ENCODE data around the gene ALPK1. TPM values are rescaled to one million over a fixed set of nuclear protein-coding genes. Genes with fewer than 3 reads are reported as not detected.

ALPK1 gene
- total RNA-seq, 4 donors from 2014 or later: 12.1 to 23.7 (median 16.3) TPM

DNA sequence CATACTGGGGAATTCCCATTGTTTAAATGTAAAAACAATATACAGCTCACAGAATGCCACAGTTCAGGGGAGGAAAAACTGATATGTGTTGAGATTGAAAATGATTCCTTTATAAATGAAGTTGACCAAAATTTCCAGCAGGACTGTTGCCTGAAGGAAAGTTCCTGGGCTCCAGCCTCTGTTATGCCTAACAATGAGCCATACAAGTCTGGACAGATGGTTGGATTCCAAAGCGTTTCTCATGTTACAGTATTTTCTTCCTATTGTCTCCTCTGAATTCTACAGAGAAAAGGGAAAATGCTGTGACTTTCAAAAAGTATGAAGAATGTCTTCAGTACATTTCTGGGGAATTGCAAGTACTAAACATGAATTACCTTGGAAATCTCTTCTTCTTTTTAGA is 73.3 kb downstream of the ALPK1 start:
- Histone ChIP-seq H3K36me3 (peaks cover 0 to 5% of the 10 kb centered on the region in 2 donors), H3K27me3 (no peaks in the 10 kb centered on the region), H3K27ac (no peak overlapping the region), H3K9me3 (peaks cover 0 to 15% (median 0%) of the 10 kb centered on the region in 3 donors), H3K4me1 (no peaks in the 10 kb centered on the region), H3K4me3 (no peak overlapping the region)
- WGBS, 2 donors (ENCODE audit: low coverage in 1 of 2): 63 to 72% methylated on average over 1 of the region's 1 CpG
- no peak for TF ChIP-seq CTCF (IDR thresholded peaks at IDR 0.05)
- TF ChIP-seq EP300 (IDR thresholded peaks at IDR 0.05): no peak
- no peak for TF ChIP-seq POLR2AphosphoS5 (IDR thresholded peaks at IDR 0.05)
- TF ChIP-seq POLR2A (IDR thresholded peaks at IDR 0.05): no peak
- no peak for ATAC-seq

DNA sequence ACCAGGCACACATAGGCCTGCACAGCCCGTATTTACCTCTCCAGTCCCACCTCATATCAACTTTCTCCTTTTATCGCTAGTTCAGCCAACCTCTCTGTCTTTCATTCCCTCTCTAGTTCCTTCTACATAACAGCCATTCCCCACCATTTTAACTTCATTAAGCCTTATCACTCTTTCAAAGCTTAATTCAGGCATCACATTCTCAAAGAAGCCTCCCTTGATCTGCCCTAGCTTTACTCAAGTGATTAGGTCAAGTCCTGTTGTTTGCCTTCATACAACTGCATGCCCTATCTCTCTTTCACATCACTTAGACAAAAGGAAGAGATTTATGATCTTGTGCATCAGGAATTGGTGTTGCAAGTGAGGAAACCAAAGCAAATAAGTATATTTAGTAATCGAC is 74.2 kb downstream of the ALPK1 start:
- no peaks in the 10 kb centered on the region for H3K27me3 ChIP-seq
- H3K4me1 ChIP-seq: no peaks in the 10 kb centered on the region
- H3K4me3 ChIP-seq: no peak overlapping the region
- 92 to 98% methylated on average over 3 of the region's 3 CpGs for WGBS, 2 donors (ENCODE audit: low coverage in 1 of 2)
- no peak for TF ChIP-seq POLR2AphosphoS5 (IDR thresholded peaks at IDR 0.05)
- TF ChIP-seq POLR2A (IDR thresholded peaks at IDR 0.05): no peak
- TF ChIP-seq EP300 (IDR thresholded peaks at IDR 0.05): no peak
- TF ChIP-seq CTCF (IDR thresholded peaks at IDR 0.05): no peak
- no peak overlapping the region for H3K27ac ChIP-seq
- ATAC-seq: no peak
- H3K9me3 ChIP-seq: peaks cover 0 to 15% (median 0%) of the 10 kb centered on the region in 3 donors
- H3K36me3 ChIP-seq: peaks cover 0 to 5% of the 10 kb centered on the region in 2 donors

GRCh38 chr4:112374850-112375249 is 77.7 kb downstream of the ALPK1 start:
- Histone ChIP-seq H3K9me3 (no peaks in the 10 kb centered on the region), H3K36me3 (peaks cover 0 to 28% of the 10 kb centered on the region in 2 donors), H3K27ac (no peak overlapping the region), H3K27me3 (no peaks in the 10 kb centered on the region), H3K4me3 (no peak overlapping the region), H3K4me1 (no peaks in the 10 kb centered on the region)
- no peak for ATAC-seq
- TF ChIP-seq CTCF (IDR thresholded peaks at IDR 0.05) (no peak), POLR2AphosphoS5 (IDR thresholded peaks at IDR 0.05) (no peak), POLR2A (IDR thresholded peaks at IDR 0.05) (no peak), EP300 (IDR thresholded peaks at IDR 0.05) (no peak)
- 82 to 100% methylated on average over 2 of the region's 2 CpGs for WGBS, 2 donors (ENCODE audit: low coverage in 1 of 2)

- no peak for ATAC-seq
- H3K27ac ChIP-seq: no peak overlapping the region
- WGBS, 2 donors (ENCODE audit: low coverage in 1 of 2): 85 to 94% methylated on average over 2 to 6 of the region's 6 CpGs
Measured at GRCh38 chr4:112377171-112377570, 80.0 kb downstream of the ALPK1 start.

More at GRCh38 chr4:112377171-112377570, 80.0 kb downstream of the ALPK1 start:
- no peaks in the 10 kb centered on the region for H3K27me3 ChIP-seq
- peaks cover 0 to 5% (median 0%) of the 10 kb centered on the region in 3 donors for H3K4me1 ChIP-seq
- TF ChIP-seq CTCF (IDR thresholded peaks at IDR 0.05) (no peak), POLR2A (IDR thresholded peaks at IDR 0.05) (no peak), EP300 (IDR thresholded peaks at IDR 0.05) (no peak), POLR2AphosphoS5 (IDR thresholded peaks at IDR 0.05) (no peak)
- no peak overlapping the region for H3K4me3 ChIP-seq
- no peaks in the 10 kb centered on the region for H3K9me3 ChIP-seq
- H3K36me3 ChIP-seq: peaks cover 0 to 28% of the 10 kb centered on the region in 2 donors
